Measurements from ENCODE around the gene ANKRD29. TPM values are rescaled to one million over a fixed set of nuclear protein-coding genes. Genes with fewer than 3 reads are reported as not detected.

ANKRD29 gene
- total and polyA plus RNA-seq, 8 donors = 1.2 to 150 (median 10.6) TPM

GRCh38 chr18:23588836-23589560, 73.7 kb downstream of the ANKRD29 start:
- Histone ChIP-seq H3K9me3 (no peaks in the 10 kb centered on the region), H3K4me1 (peaks cover 15 to 27% (median 22%) of the 10 kb centered on the region in 4 donors), H3K27me3 (no peaks in the 10 kb centered on the region), H3K36me3 (no peaks in the 10 kb centered on the region), H3K4me3 (no peak overlapping the region), H3K27ac (no peak overlapping the region)
- intact Hi-C loops (cut with DNase I; ENCODE audit: low total_unique reads) = no loop called here
- TF ChIP-seq POLR2A (IDR thresholded peaks at IDR 0.05) (no peak), POLR2AphosphoS5 (IDR thresholded peaks at IDR 0.05) (no peak), CTCF (IDR thresholded peaks at IDR 0.05) (no peak), EP300 (IDR thresholded peaks at IDR 0.05) (no peak)
- 83 to 95% (median 93%) methylated on average over 11 of the region's 11 CpGs for WGBS, 5 donors
- DNase-seq = no peak

- 33 to 43% (median 41%) methylated on average over 7 of the region's 7 CpGs for WGBS, 5 donors
- Histone ChIP-seq H3K4me1 (peaks cover 25 to 44% (median 34%) of the 10 kb centered on the region in 4 donors), H3K4me3 (peak overlapping the region; percentile 74 to 94 (median 80)), H3K27me3 (no peaks in the 10 kb centered on the region), H3K27ac (peak overlapping the region in 4 of 5 donors; percentile 99 to 100 (median 100)), H3K36me3 (no peaks in the 10 kb centered on the region), H3K9me3 (no peaks in the 10 kb centered on the region)
- peak in 1 of 2 donors; percentile 40 for DNase-seq
- no peak for TF ChIP-seq POLR2A (IDR thresholded peaks at IDR 0.05)
- peak in 2 of 7 experiments; percentile 8 to 42 for TF ChIP-seq CTCF (IDR thresholded peaks at IDR 0.05)
- intact Hi-C loops (cut with DNase I; ENCODE audit: low total_unique reads) = no loop called here
Observed at GRCh38 chr18:23587220-23587642, 75.5 kb downstream of the ANKRD29 start.

- Histone ChIP-seq H3K9me3 (no peaks in the 10 kb centered on the region), H3K4me1 (peaks cover 25 to 51% (median 41%) of the 10 kb centered on the region in 4 donors), H3K36me3 (no peaks in the 10 kb centered on the region), H3K4me3 (peak within 1 kb of the TSS; percentile 74 to 94 (median 80)), H3K27ac (peak within 1 kb of the TSS; percentile 99 to 100 (median 100)), H3K27me3 (no peaks in the 10 kb centered on the region)
- TF ChIP-seq POLR2AphosphoS5 (IDR thresholded peaks at IDR 0.05) (peak; percentile 84 to 95 (median 93)), EP300 (IDR thresholded peaks at IDR 0.05) (no peak), CTCF (IDR thresholded peaks at IDR 0.05) (peak in 5 of 7 experiments; percentile 75 to 99 (median 96)), POLR2A (IDR thresholded peaks at IDR 0.05) (peak in 2 of 4 donors; percentile 57 to 71)
- intact Hi-C loops (cut with DNase I; ENCODE audit: low total_unique reads) = no loop called here
- peak; percentile 96 to 98 for DNase-seq
- 0 to 1% (median 0%) methylated on average over 45 to 95 of the region's 95 CpGs for whole genome bisulfite sequencing, 5 donors
Observed at GRCh38 chr18:23586249-23587196, 76.2 kb downstream of the ANKRD29 start, which contains the start of gene NPC1. NPC1 (minus strand) TSS chr18:23586506; CDS start chr18:23586343, 163 bp downstream.

- no peak for DNase-seq
- Histone ChIP-seq H3K4me1 (peaks cover 31 to 57% (median 46%) of the 10 kb centered on the region in 4 donors), H3K9me3 (no peaks in the 10 kb centered on the region), H3K36me3 (no peaks in the 10 kb centered on the region), H3K27me3 (no peaks in the 10 kb centered on the region), H3K27ac (peak overlapping the region; percentile 99 to 100 (median 100)), H3K4me3 (peak overlapping the region; percentile 74 to 94 (median 80))
- intact Hi-C loops (cut with DNase I; ENCODE audit: low total_unique reads) = no loop called here
- WGBS, 5 donors = 0 to 1% (median 1%) methylated on average over 9 to 14 of the region's 14 CpGs
- TF ChIP-seq POLR2AphosphoS5 (IDR thresholded peaks at IDR 0.05) = no peak
- no peak for TF ChIP-seq POLR2A (IDR thresholded peaks at IDR 0.05)
- no peak for TF ChIP-seq EP300 (IDR thresholded peaks at IDR 0.05)
- no peak for TF ChIP-seq CTCF (IDR thresholded peaks at IDR 0.05)
Observed at GRCh38 chr18:23585897-23586248, 76.8 kb downstream of the ANKRD29 start.

All from stomach (tissue), 9 donors.